ENCODE measurements around the gene TAGAP.
"Not testable (repeated sequence)": the region's sequence is repeated elsewhere in the genome, so short reads cannot be mapped to it uniquely, and the experiment has no call there.

Gene TAGAP

DNA sequence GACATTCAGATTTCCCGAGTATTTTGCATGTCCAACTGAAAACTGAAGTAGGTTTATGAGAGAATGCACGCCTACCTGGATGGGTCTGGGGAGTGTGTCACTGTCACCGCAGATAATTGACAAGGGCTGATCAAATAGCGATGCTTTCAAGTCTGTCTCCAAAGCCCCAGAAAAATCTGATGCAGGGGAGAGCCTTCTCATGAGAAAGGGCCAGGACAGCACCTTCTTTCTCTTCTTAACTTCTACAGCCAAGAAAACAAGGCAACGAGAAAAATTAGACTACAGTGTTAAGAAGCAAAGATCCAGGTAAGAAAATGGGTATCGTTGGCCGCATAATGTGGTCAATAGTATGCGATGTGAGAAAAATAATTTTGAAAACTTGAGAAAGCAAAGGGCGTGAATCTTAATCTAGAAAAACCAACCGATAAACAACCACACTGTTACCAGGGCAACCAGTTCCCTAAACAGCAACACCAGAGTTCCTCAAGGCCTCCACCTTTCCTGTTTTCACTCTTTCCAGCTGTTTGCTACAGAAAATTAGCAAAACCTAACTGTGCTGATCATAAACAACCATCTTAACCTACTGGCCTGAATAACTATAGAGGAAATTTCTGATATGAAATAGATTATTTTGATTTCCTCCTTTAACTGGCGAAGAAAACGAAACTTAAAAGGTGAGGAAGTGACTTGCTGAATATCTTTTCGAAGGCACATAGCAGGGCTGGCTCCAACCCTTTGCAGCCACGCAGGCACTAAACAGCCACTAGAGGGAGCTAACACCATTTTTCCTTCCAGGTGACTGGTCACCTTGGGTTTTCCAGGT lies 2.6 kb downstream of the TAGAP start:
- H3K4me3 ChIP-seq, result no peak overlapping the region

DNA sequence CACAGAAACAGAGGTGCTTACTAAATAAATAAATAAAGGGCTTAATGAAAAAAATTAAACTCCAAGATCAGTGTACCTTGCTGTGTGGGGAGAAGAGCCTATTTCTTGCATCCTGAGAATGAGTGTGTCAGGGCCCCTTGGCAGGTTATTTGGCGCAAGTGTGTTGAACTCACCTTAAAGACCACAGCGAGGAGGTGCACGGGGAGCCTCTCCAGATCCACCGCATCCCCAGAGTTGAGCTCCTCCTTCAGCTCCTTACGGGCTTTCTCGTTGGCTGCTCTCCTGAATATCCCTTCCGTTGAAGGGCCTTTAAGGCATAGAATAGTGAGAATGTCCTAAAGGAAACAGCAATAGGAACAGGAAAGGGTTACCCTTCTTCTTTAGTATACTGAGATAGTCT lies 3.6 kb downstream of the TAGAP start:
- Histone ChIP-seq H3K9me3 (no peaks in the 10 kb centered on the region), H3K27ac (no peak overlapping the region), H3K36me3 (no peaks in the 10 kb centered on the region), H3K27me3 (peaks cover 0 to 3% of the 10 kb centered on the region in 2 donors), H3K4me1 (peaks cover 0 to 13% (median 0%) of the 10 kb centered on the region in 4 donors), H3K4me3 (no peak overlapping the region)
- TF ChIP-seq, protein P1, sequence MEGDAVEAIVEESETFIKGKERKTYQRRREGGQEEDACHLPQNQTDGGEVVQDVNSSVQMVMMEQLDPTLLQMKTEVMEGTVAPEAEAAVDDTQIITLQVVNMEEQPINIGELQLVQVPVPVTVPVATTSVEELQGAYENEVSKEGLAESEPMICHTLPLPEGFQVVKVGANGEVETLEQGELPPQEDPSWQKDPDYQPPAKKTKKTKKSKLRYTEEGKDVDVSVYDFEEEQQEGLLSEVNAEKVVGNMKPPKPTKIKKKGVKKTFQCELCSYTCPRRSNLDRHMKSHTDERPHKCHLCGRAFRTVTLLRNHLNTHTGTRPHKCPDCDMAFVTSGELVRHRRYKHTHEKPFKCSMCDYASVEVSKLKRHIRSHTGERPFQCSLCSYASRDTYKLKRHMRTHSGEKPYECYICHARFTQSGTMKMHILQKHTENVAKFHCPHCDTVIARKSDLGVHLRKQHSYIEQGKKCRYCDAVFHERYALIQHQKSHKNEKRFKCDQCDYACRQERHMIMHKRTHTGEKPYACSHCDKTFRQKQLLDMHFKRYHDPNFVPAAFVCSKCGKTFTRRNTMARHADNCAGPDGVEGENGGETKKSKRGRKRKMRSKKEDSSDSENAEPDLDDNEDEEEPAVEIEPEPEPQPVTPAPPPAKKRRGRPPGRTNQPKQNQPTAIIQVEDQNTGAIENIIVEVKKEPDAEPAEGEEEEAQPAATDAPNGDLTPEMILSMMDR (IDR thresholded peaks at IDR 0.05), result no peak
- intact Hi-C loops (cut with DNase I; ENCODE audit: low total_unique reads), result no loop called here
- no peak for DNase-seq

More for the DNA sequence above, 2.6 kb downstream of the TAGAP start:
- Histone ChIP-seq H3K9me3 (no peaks in the 10 kb centered on the region), H3K27me3 (no peaks in the 10 kb centered on the region), H3K27ac (no peak overlapping the region), H3K36me3 (no peaks in the 10 kb centered on the region), H3K4me1 (peaks cover 0 to 13% (median 0%) of the 10 kb centered on the region in 4 donors)
- no peak for DNase-seq
- intact Hi-C loops (cut with DNase I; ENCODE audit: low total_unique reads), result no loop called here
- TF ChIP-seq, protein P1 (IDR thresholded peaks at IDR 0.05), result peak; percentile 55 to 74

DNA sequence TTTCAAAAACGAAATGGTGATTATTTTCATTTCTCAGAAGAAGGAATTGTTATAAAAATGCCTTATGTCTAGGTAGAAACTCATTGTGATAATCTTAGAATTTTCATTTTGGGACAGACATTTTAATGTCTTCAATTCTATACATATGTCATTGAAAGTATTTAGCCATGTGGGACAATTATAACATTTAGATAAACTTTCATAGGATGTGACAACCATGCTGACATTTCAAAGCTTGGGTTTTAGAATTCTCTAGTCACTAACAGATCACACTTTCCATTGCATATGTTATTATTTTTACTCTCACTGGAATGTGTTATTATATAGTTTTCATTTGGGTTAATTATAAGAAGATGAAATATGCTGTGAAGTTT lies 4.9 kb downstream of the TAGAP start:
- H3K36me3 ChIP-seq, result no peaks in the 10 kb centered on the region
- intact Hi-C loops (cut with DNase I; ENCODE audit: low total_unique reads), result no loop called here
- peaks cover 0 to 7% of the 10 kb centered on the region in 2 donors for H3K27me3 ChIP-seq
- H3K27ac ChIP-seq, result no peak overlapping the region
- H3K9me3 ChIP-seq, result no peaks in the 10 kb centered on the region
- H3K4me3 ChIP-seq, result no peak overlapping the region
- no peak for DNase-seq
- TF ChIP-seq, protein P1 (IDR thresholded peaks at IDR 0.05), result no peak
- peaks cover 0 to 13% (median 0%) of the 10 kb centered on the region in 4 donors for H3K4me1 ChIP-seq

DNA sequence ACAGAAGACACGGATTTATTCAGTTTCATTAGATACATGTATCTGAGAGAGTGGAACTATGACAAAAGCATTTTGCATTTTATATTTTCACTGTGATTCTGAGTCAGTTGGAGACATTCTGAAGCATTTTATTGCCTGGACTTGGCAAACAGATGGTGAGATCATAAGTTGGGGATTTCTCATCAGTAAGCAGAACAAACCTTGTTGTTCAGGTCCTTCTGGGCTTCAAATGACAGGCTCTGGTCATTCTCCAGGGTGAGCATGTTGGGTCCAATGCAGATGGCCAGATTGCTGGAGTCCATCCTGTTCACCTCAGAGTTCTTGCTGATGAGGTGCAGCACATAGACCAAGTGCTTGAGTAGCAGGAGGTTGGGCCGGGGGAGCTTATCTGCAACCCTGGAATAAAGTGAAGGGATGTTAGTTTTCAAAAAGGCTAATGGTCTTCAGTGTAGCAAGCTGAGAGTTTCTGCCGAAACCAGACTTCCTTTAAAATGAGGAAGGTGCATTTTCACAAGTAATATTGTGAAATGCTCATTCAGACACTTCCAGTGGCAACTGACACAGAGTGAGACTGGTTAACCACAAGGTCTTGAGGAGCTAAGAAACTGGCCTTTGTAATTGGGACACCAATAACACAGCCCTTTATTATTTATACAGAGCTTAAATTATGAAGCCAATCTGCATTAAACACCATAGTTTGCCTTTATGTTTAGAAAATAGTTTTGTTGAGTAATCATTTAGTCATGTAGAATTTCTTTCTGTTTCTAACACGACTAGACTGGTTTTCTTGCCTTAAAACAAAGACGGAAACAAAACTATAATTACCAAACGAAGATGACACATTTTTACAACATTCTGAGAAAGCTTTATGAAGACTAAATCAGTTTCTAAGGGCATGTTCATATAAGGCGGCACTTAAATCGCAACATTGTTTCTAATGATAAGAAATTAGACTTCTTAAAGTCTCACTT lies 5.6 kb downstream of the TAGAP start:
- Histone ChIP-seq H3K27ac (no peak overlapping the region), H3K9me3 (no peaks in the 10 kb centered on the region), H3K4me1 (peaks cover 0 to 13% (median 0%) of the 10 kb centered on the region in 4 donors), H3K4me3 (no peak overlapping the region), H3K36me3 (no peaks in the 10 kb centered on the region), H3K27me3 (peaks cover 0 to 7% of the 10 kb centered on the region in 2 donors)
- TF ChIP-seq, protein P1 (IDR thresholded peaks at IDR 0.05), result no peak
- no peak for DNase-seq
- intact Hi-C loops (cut with DNase I; ENCODE audit: low total_unique reads), result no loop called here

DNA sequence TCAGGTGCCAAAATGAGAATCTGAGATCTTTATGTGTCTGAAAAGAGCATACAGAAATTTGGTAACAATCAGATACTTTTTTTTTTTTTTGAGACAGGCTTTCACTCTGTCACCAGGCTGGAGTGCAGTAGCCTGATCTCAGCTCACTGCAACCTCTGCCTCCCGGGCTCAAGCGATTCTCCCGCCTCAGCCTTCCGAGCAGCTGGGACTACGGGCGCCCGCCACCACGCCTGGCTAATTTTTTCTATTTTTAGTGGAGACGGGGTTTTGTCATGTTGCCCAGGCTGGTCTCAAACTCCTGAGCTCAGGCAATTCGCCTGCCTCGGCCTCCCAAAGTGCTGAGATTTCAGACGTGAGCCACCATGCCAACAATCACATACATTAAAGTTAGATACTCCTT lies 6.5 kb downstream of the TAGAP start:
- H3K4me3 ChIP-seq; H3K9me3 ChIP-seq; intact Hi-C loops (cut with DNase I; ENCODE audit: low total_unique reads); H3K36me3 ChIP-seq; H3K27ac ChIP-seq; H3K27me3 ChIP-seq; DNase-seq: not testable (repeated sequence)
- peaks cover 0 to 13% (median 0%) of the 10 kb centered on the region in 4 donors for H3K4me1 ChIP-seq
